ENCODE measurements around the gene TUBGCP3. TPM values are rescaled to one million over a fixed set of nuclear protein-coding genes. Genes with fewer than 3 reads are reported as not detected.

The TUBGCP3 gene
- total RNA-seq, 1 donor from 2014 or later = 37.4 TPM

GRCh38 chr13:112521073-112521685 lies 66.8 kb downstream of the TUBGCP3 start:
- H3K27ac Mint-ChIP-seq = no peak overlapping the region
- H3K4me1 Mint-ChIP-seq = no peaks in the 10 kb centered on the region
- TF ChIP-seq CTCF (IDR thresholded peaks at IDR 0.05; ENCODE audit: unreplicated experiment) = no peak
- no peaks in the 10 kb centered on the region for H3K9me3 Mint-ChIP-seq
- no peaks in the 10 kb centered on the region for H3K27me3 Mint-ChIP-seq (ENCODE audit: low read depth)
- no peak overlapping the region for H3K4me3 Mint-ChIP-seq
- no peak for DNase-seq (ENCODE audit: low spot score in 2 of 2, unreplicated experiment in 2 of 2)
- peaks cover 12% of the 10 kb centered on the region for H3K36me3 Mint-ChIP-seq

GRCh38 chr13:112519517-112520060 lies 68.4 kb downstream of the TUBGCP3 start:
- Mint-ChIP-seq H3K27me3 (ENCODE audit: low read depth) (no peaks in the 10 kb centered on the region), H3K36me3 (peaks cover 15% of the 10 kb centered on the region), H3K27ac (no peak overlapping the region)

GRCh38 chr13:112516218-112516617 lies 71.7 kb downstream of the TUBGCP3 start:
- TF ChIP-seq CTCF (IDR thresholded peaks at IDR 0.05; ENCODE audit: unreplicated experiment) = no peak
- Mint-ChIP-seq H3K4me1 (no peaks in the 10 kb centered on the region), H3K9me3 (no peaks in the 10 kb centered on the region)

More at GRCh38 chr13:112519517-112520060, 68.4 kb downstream of the TUBGCP3 start:
- H3K4me3 Mint-ChIP-seq = no peak overlapping the region
- H3K4me1 Mint-ChIP-seq = no peaks in the 10 kb centered on the region
- no peaks in the 10 kb centered on the region for H3K9me3 Mint-ChIP-seq
- DNase-seq (ENCODE audit: low spot score in 2 of 2, unreplicated experiment in 2 of 2) = no peak
- no peak for TF ChIP-seq CTCF (IDR thresholded peaks at IDR 0.05; ENCODE audit: unreplicated experiment)

GRCh38 chr13:112513761-112514160 lies 74.2 kb downstream of the TUBGCP3 start:
- Mint-ChIP-seq H3K27me3 (ENCODE audit: low read depth) (no peaks in the 10 kb centered on the region), H3K9me3 (no peaks in the 10 kb centered on the region), H3K4me3 (no peak overlapping the region), H3K27ac (no peak overlapping the region), H3K4me1 (peaks cover 4% of the 10 kb centered on the region), H3K36me3 (peaks cover 15% of the 10 kb centered on the region)
- no peak for DNase-seq (ENCODE audit: low spot score in 2 of 2, unreplicated experiment in 2 of 2)
- TF ChIP-seq CTCF (IDR thresholded peaks at IDR 0.05; ENCODE audit: unreplicated experiment) = no peak

More at GRCh38 chr13:112516218-112516617, 71.7 kb downstream of the TUBGCP3 start:
- no peak for DNase-seq (ENCODE audit: low spot score in 2 of 2, unreplicated experiment in 2 of 2)
- Mint-ChIP-seq H3K4me3 (no peak overlapping the region), H3K27ac (no peak overlapping the region), H3K36me3 (peaks cover 16% of the 10 kb centered on the region), H3K27me3 (ENCODE audit: low read depth) (no peaks in the 10 kb centered on the region)

- Mint-ChIP-seq H3K27me3 (ENCODE audit: low read depth) (no peaks in the 10 kb centered on the region), H3K4me1 (peaks cover 4% of the 10 kb centered on the region), H3K27ac (no peak overlapping the region), H3K4me3 (no peak overlapping the region), H3K9me3 (no peaks in the 10 kb centered on the region), H3K36me3 (peaks cover 24% of the 10 kb centered on the region)
- TF ChIP-seq CTCF (IDR thresholded peaks at IDR 0.05; ENCODE audit: unreplicated experiment) = no peak
- DNase-seq (ENCODE audit: low spot score in 2 of 2, unreplicated experiment in 2 of 2) = no peak
Measured at GRCh38 chr13:112510987-112511685, 76.8 kb downstream of the TUBGCP3 start.

All from mesothelial cell of epicardium (in vitro differentiated cells).